Neural cell (in vitro differentiated cells): ENCODE measurements around the gene GREM1. TPM values are rescaled to one million over a fixed set of nuclear protein-coding genes. Genes with fewer than 3 reads are reported as not detected.

ENCODE experiments used
- H2AFZ ChIP-seq: fragments of 200-600, 300-800 bp; sonication (generic), shearing (Covaris generic); 2 replicates; pipeline ENCODE4 v1.6.0; 2014; ENCODE audit warnings: low read depth, mild to moderate bottlenecking, antibody characterized with exemption, low read length, moderate library complexity
- H3F3A ChIP-seq: fragments of 200-600 bp; shearing (Covaris generic); 2 replicates; pipeline ENCODE4 v1.6.1; 2016; ENCODE audit warnings: mild to moderate bottlenecking, moderate library complexity, mixed read lengths, antibody characterized with exemption, low read length; ENCODE audit not compliant: insufficient read depth, poor library complexity, severe bottlenecking
- H3K27ac ChIP-seq: fragments of 200-600, 300-800 bp; sonication (generic), shearing (Covaris generic); 2 replicates; pipeline ENCODE4 v1.5.1; 2014; ENCODE audit warnings: mild to moderate bottlenecking, low read length, moderate library complexity
- H3K27me3 ChIP-seq: fragments of 300-800, 200-600 bp; sonication (generic), shearing (Covaris generic); 2 replicates; pipeline ENCODE4 v1.6.0; 2014; ENCODE audit warnings: mild to moderate bottlenecking, low read depth, low read length, moderate library complexity; ENCODE audit not compliant: insufficient read depth
- H3K36me3 ChIP-seq: fragments of 300-800, 200-600 bp; sonication (generic), shearing (Covaris generic); 2 replicates; pipeline ENCODE4 v1.5.1; 2014; ENCODE audit warnings: mild to moderate bottlenecking, antibody characterized with exemption, low read length, moderate library complexity; ENCODE audit not compliant: insufficient read depth
- H3K4me2 ChIP-seq: fragments of 300-800, 200-600 bp; sonication (generic), shearing (Covaris generic); 2 replicates; pipeline ENCODE4 v1.6.0; 2014; ENCODE audit warnings: mild to moderate bottlenecking, low read length
- H3K4me3 ChIP-seq: fragments of 300-800, 200-600 bp; sonication (generic), shearing (Covaris generic); 2 replicates; pipeline ENCODE4 v1.5.1; 2014; ENCODE audit warnings: mild to moderate bottlenecking, low read length, moderate library complexity
- H3K79me2 ChIP-seq: fragments of 200-600 bp; shearing (Covaris generic); replicated peaks from 2 replicates; pipeline ENCODE4 v1.6.0; 2014; ENCODE audit warnings: mild to moderate bottlenecking, low read length, moderate library complexity; ENCODE audit not compliant: insufficient read depth
- H3K9ac ChIP-seq: fragments of 300-800, 200-600 bp; sonication (generic), shearing (Covaris generic); 2 replicates; pipeline ENCODE4 v1.6.1; 2016; ENCODE audit warnings: mild to moderate bottlenecking, low read length, mixed read lengths
- H3K9me2 ChIP-seq: fragments of 200-600 bp; shearing (Covaris generic); 2 replicates; pipeline ENCODE4 v1.6.1; 2016; ENCODE audit warnings: mild to moderate bottlenecking, low read length, mixed read lengths; ENCODE audit not compliant: insufficient read depth
- H3K9me3 ChIP-seq: fragments of 200-600, 300-800 bp; sonication (generic), shearing (Covaris generic); 2 replicates; pipeline ENCODE4 v1.6.1; 2016; ENCODE audit warnings: mild to moderate bottlenecking, mixed run types, low read length, moderate library complexity, mixed read lengths
- H4K20me1 ChIP-seq: fragments of 200-600 bp; shearing (Covaris generic); 2 replicates; pipeline ENCODE4 v1.6.1; 2016; ENCODE audit warnings: mild to moderate bottlenecking, mixed run types; ENCODE audit not compliant: insufficient read depth
- EP300 ChIP-seq: fragments of 450-650 bp; conservative IDR thresholded peaks from 2 replicates; pipeline ENCODE4 v1.6.1; 2014; ENCODE audit warnings: antibody characterized with exemption, mild to moderate bottlenecking, moderate library complexity; ENCODE audit not compliant: poor library complexity, severe bottlenecking
- EZH2 ChIP-seq: fragments of 200-600, 300-800 bp; shearing (Covaris generic), sonication (generic); IDR thresholded peaks from 2 replicates; pipeline ENCODE4 v1.6.1; 2014; ENCODE audit warnings: antibody characterized with exemption, low read length, borderline replicate concordance, mild to moderate bottlenecking; ENCODE audit not compliant: insufficient read depth, poor library complexity, severe bottlenecking
- MXI1 ChIP-seq: fragments of 450-650 bp; conservative IDR thresholded peaks from 2 replicates; pipeline ENCODE4 v1.6.1; 2014; ENCODE audit warnings: antibody characterized with exemption, mild to moderate bottlenecking; ENCODE audit not compliant: poor library complexity, severe bottlenecking
- POLR2AphosphoS5 ChIP-seq: IDR thresholded peaks from 2 replicates; pipeline ENCODE4 v1.6.1; 2012
- RAD21 ChIP-seq: fragments of 450-650 bp; conservative IDR thresholded peaks from 2 replicates; pipeline ENCODE4 v1.6.1; 2014; ENCODE audit warnings: antibody characterized with exemption, mild to moderate bottlenecking, moderate library complexity
- SMC3 ChIP-seq: fragments of 450-650 bp; conservative IDR thresholded peaks from 2 replicates; pipeline ENCODE4 v1.6.1; 2014; ENCODE audit warnings: antibody characterized with exemption, mild to moderate bottlenecking, moderate library complexity; ENCODE audit not compliant: poor library complexity
- TAF1 ChIP-seq: IDR thresholded peaks from 2 replicates; pipeline ENCODE4 v1.6.1; 2012; ENCODE audit warnings: low read depth
- polyA plus RNA-seq: library from polyadenylated mRNA; depleted of rRNA; stranded (reverse); fragments of >200 nt; gene quantifications from 2 replicates; pipeline ENCODE4 v1.2.3, GENCODE V29; 2014
- TF ChIP-seq, protein P1 (sequence below): IDR thresholded peaks from 2 replicates; pipeline ENCODE4 v1.6.1; 2012; ENCODE audit warnings: borderline replicate concordance
- TF ChIP-seq, protein P2 (sequence below): fragments of 450-650 bp; IDR thresholded peaks from 2 replicates; pipeline ENCODE4 v1.5.1; 2014; ENCODE audit warnings: antibody characterized with exemption, mild to moderate bottlenecking, moderate library complexity; ENCODE audit not compliant: poor library complexity, severe bottlenecking

The GREM1 gene
- polyA plus RNA-seq, 1 donor from 2014 or later = 0.16 TPM

DNA sequence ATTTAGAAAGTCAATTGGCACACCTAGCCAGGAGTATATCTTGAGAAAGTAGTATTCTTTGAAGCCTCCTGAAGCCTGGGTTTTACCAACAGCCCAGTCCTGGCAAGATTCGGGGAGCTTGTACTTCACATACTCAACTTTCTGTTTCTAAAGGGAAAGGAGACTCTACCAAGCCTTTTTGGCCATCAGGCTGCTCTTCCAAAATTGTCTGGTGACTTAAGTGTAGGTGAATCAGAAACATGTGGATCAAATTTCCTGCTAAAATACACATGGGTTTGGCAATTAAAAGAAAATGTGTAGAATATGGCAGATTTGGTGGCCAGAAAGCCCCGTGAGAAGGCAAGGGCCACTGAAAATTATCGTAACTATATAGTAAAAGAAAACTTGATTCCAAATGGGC lies 15.9 kb upstream of the GREM1 start:
- no peak overlapping the region for H3K9ac ChIP-seq
- H3K36me3 ChIP-seq = no peaks in the 10 kb centered on the region
- no peaks in the 10 kb centered on the region for H3K27me3 ChIP-seq
- H4K20me1 ChIP-seq = no peaks in the 10 kb centered on the region
- H3K79me2 ChIP-seq = no peaks in the 10 kb centered on the region
- no peaks in the 10 kb centered on the region for H3K9me3 ChIP-seq
- no peak overlapping the region for H3K4me3 ChIP-seq
- no peak for TF ChIP-seq EP300
- TF ChIP-seq RAD21 = no peak
- TF ChIP-seq, protein P1, sequence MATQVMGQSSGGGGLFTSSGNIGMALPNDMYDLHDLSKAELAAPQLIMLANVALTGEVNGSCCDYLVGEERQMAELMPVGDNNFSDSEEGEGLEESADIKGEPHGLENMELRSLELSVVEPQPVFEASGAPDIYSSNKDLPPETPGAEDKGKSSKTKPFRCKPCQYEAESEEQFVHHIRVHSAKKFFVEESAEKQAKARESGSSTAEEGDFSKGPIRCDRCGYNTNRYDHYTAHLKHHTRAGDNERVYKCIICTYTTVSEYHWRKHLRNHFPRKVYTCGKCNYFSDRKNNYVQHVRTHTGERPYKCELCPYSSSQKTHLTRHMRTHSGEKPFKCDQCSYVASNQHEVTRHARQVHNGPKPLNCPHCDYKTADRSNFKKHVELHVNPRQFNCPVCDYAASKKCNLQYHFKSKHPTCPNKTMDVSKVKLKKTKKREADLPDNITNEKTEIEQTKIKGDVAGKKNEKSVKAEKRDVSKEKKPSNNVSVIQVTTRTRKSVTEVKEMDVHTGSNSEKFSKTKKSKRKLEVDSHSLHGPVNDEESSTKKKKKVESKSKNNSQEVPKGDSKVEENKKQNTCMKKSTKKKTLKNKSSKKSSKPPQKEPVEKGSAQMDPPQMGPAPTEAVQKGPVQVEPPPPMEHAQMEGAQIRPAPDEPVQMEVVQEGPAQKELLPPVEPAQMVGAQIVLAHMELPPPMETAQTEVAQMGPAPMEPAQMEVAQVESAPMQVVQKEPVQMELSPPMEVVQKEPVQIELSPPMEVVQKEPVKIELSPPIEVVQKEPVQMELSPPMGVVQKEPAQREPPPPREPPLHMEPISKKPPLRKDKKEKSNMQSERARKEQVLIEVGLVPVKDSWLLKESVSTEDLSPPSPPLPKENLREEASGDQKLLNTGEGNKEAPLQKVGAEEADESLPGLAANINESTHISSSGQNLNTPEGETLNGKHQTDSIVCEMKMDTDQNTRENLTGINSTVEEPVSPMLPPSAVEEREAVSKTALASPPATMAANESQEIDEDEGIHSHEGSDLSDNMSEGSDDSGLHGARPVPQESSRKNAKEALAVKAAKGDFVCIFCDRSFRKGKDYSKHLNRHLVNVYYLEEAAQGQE = no peak
- no peak for TF ChIP-seq MXI1
- TF ChIP-seq SMC3 = no peak
- no peak for TF ChIP-seq EZH2
- TF ChIP-seq TAF1 = no peak
- no peak overlapping the region for H3K4me2 ChIP-seq
- no peaks in the 10 kb centered on the region for H3F3A ChIP-seq
- no peak overlapping the region for H3K27ac ChIP-seq
- no peaks in the 10 kb centered on the region for H3K9me2 ChIP-seq
- H2AFZ ChIP-seq = no peak overlapping the region

DNA sequence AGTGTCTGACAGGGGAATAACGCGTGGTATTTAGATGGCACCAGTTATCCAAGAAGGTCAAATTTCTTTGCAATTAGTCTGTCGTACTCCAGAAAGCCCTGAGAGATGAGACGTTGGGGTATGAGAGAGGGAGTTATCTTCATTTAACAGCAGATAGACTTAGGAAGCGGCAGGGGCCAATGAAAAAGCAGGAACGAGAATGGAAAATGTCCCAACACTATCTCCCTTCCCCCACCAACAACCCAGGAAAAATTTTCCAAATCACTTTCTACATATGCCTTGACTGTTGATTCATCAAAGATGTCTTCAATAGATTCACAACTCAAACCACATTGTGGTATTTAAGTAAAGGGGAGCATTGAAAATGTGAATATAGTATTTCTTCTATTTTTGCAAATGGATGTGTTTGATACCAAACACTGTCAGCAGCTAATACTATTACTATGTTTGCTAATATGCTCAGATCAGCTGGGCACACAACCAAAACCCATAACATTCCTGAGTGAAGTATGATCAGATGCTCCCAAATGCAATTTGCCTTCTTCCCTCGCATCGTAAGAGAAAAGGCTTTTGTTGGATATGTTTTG lies 13.3 kb upstream of the GREM1 start:
- no peaks in the 10 kb centered on the region for H3K79me2 ChIP-seq
- H3K4me2 ChIP-seq = no peak overlapping the region
- no peaks in the 10 kb centered on the region for H3K27me3 ChIP-seq
- H3K27ac ChIP-seq = no peak overlapping the region
- TF ChIP-seq EZH2 (no peak), RAD21 (no peak), EP300 (no peak), POLR2AphosphoS5 (no peak), MXI1 (no peak), SMC3 (no peak), TAF1 (no peak)
- TF ChIP-seq, protein P1 = no peak
- TF ChIP-seq, protein P2, sequence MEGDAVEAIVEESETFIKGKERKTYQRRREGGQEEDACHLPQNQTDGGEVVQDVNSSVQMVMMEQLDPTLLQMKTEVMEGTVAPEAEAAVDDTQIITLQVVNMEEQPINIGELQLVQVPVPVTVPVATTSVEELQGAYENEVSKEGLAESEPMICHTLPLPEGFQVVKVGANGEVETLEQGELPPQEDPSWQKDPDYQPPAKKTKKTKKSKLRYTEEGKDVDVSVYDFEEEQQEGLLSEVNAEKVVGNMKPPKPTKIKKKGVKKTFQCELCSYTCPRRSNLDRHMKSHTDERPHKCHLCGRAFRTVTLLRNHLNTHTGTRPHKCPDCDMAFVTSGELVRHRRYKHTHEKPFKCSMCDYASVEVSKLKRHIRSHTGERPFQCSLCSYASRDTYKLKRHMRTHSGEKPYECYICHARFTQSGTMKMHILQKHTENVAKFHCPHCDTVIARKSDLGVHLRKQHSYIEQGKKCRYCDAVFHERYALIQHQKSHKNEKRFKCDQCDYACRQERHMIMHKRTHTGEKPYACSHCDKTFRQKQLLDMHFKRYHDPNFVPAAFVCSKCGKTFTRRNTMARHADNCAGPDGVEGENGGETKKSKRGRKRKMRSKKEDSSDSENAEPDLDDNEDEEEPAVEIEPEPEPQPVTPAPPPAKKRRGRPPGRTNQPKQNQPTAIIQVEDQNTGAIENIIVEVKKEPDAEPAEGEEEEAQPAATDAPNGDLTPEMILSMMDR = no peak
- no peaks in the 10 kb centered on the region for H3K9me3 ChIP-seq
- no peaks in the 10 kb centered on the region for H3K9me2 ChIP-seq
- H3K4me3 ChIP-seq = no peak overlapping the region
- H3K9ac ChIP-seq = no peak overlapping the region
- no peaks in the 10 kb centered on the region for H3K36me3 ChIP-seq
- no peaks in the 10 kb centered on the region for H3F3A ChIP-seq
- no peak overlapping the region for H2AFZ ChIP-seq
- no peaks in the 10 kb centered on the region for H4K20me1 ChIP-seq
